Loucy (cell line): ENCODE measurements around the gene COL5A1.

Source experiments
- H2AFZ ChIP-seq: fragments of 200-600 bp; sonication (generic); 2 replicates; pipeline ENCODE4 v1.6.0; 2016; ENCODE audit warnings: antibody characterized with exemption, mild to moderate bottlenecking, low read length, moderate library complexity
- H3F3A ChIP-seq: fragments of 200-600 bp; 2 replicates; pipeline ENCODE4 v1.6.0; 2016; ENCODE audit warnings: antibody characterized with exemption, low read depth, mild to moderate bottlenecking
- H3K27me3 ChIP-seq: fragments of 200-600 bp; sonication (generic); 2 replicates; pipeline ENCODE4 v1.6.1; 2014; ENCODE audit warnings: low read length, mild to moderate bottlenecking; ENCODE audit not compliant: insufficient read depth, poor library complexity, severe bottlenecking
- H3K36me3 ChIP-seq: fragments of 200-600 bp; sonication (generic); 2 replicates; pipeline ENCODE4 v1.6.1; 2016; ENCODE audit warnings: low read length; ENCODE audit not compliant: insufficient read depth
- H3K4me1 ChIP-seq: fragments of 200-600 bp; sonication (generic); 2 replicates; pipeline ENCODE4 v1.5.1; 2014; ENCODE audit warnings: low read length, mild to moderate bottlenecking; ENCODE audit not compliant: insufficient read depth, poor library complexity, severe bottlenecking
- H3K4me2 ChIP-seq: fragments of 200-600 bp; sonication (generic); 2 replicates; pipeline ENCODE4 v1.6.0; 2014; ENCODE audit warnings: antibody characterized with exemption, low read length, low read depth, mild to moderate bottlenecking; ENCODE audit not compliant: poor library complexity, severe bottlenecking
- H3K4me3 ChIP-seq: fragments of 200-600 bp; sonication (generic); 2 replicates; pipeline ENCODE4 v1.5.1; 2014; ENCODE audit warnings: low read length, mild to moderate bottlenecking, mixed read lengths; ENCODE audit not compliant: poor library complexity, severe bottlenecking
- H3K79me2 ChIP-seq: fragments of 200-600 bp; sonication (generic); 2 replicates; pipeline ENCODE4 v1.6.1; 2014; ENCODE audit warnings: low read length; ENCODE audit not compliant: insufficient read depth
- H3K9ac ChIP-seq: fragments of 200-600 bp; sonication (generic); 2 replicates; pipeline ENCODE4 v1.6.0; 2014; ENCODE audit warnings: mild to moderate bottlenecking, low read depth, low read length, moderate library complexity; ENCODE audit not compliant: poor library complexity, severe bottlenecking
- H3K9me2 ChIP-seq: fragments of 200-600 bp; sonication (generic); replicated peaks from 2 replicates; pipeline ENCODE4 v1.6.1; 2016; ENCODE audit warnings: low read depth, low read length, mixed read lengths
- H3K9me3 ChIP-seq: fragments of 200-600 bp; sonication (generic); 2 replicates; pipeline ENCODE4 v1.6.1; 2014; ENCODE audit warnings: mild to moderate bottlenecking, antibody characterized with exemption, low read length, low read depth; ENCODE audit not compliant: insufficient read depth
- H4K20me1 ChIP-seq: fragments of 200-600 bp; sonication (generic); 2 replicates; pipeline ENCODE4 v1.6.0; 2014; ENCODE audit warnings: antibody characterized with exemption, low read length, mild to moderate bottlenecking; ENCODE audit not compliant: insufficient read depth, poor library complexity, severe bottlenecking
- EZH2phosphoT487 ChIP-seq: fragments of 200-600 bp; IDR thresholded peaks from 2 replicates; pipeline ENCODE4 v1.6.1; 2018; ENCODE audit warnings: antibody characterized with exemption, mild to moderate bottlenecking, moderate library complexity, borderline replicate concordance
- TF ChIP-seq, protein P1 (sequence below): fragments of 200-600 bp; sonication (generic); conservative IDR thresholded peaks from 2 replicates; pipeline ENCODE4 v1.5.1; 2014; ENCODE audit warnings: mild to moderate bottlenecking, antibody characterized with exemption, low read length

COL5A1 gene

GRCh38 chr9:134809826-134810225 is 168.2 kb downstream of the COL5A1 start:
- H3K36me3 ChIP-seq: no peaks in the 10 kb centered on the region
- no peaks in the 10 kb centered on the region for H3K4me1 ChIP-seq
- H3K9me2 ChIP-seq: no peaks in the 10 kb centered on the region
- no peak overlapping the region for H3K9ac ChIP-seq
- H2AFZ ChIP-seq: no peak overlapping the region
- H3F3A ChIP-seq: no peaks in the 10 kb centered on the region
- H4K20me1 ChIP-seq: no peaks in the 10 kb centered on the region
- no peaks in the 10 kb centered on the region for H3K9me3 ChIP-seq
- TF ChIP-seq, protein P1, sequence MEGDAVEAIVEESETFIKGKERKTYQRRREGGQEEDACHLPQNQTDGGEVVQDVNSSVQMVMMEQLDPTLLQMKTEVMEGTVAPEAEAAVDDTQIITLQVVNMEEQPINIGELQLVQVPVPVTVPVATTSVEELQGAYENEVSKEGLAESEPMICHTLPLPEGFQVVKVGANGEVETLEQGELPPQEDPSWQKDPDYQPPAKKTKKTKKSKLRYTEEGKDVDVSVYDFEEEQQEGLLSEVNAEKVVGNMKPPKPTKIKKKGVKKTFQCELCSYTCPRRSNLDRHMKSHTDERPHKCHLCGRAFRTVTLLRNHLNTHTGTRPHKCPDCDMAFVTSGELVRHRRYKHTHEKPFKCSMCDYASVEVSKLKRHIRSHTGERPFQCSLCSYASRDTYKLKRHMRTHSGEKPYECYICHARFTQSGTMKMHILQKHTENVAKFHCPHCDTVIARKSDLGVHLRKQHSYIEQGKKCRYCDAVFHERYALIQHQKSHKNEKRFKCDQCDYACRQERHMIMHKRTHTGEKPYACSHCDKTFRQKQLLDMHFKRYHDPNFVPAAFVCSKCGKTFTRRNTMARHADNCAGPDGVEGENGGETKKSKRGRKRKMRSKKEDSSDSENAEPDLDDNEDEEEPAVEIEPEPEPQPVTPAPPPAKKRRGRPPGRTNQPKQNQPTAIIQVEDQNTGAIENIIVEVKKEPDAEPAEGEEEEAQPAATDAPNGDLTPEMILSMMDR: no peak
- no peak for TF ChIP-seq EZH2phosphoT487
- H3K27me3 ChIP-seq: no peaks in the 10 kb centered on the region
- no peak overlapping the region for H3K4me2 ChIP-seq
- no peak overlapping the region for H3K4me3 ChIP-seq
- H3K79me2 ChIP-seq: no peaks in the 10 kb centered on the region

GRCh38 chr9:134811079-134811672 is 169.6 kb downstream of the COL5A1 start:
- H3K9ac ChIP-seq: no peak overlapping the region
- H3K36me3 ChIP-seq: no peaks in the 10 kb centered on the region; the same call in 1 of the 2 replicates
- no peaks in the 10 kb centered on the region for H3K9me3 ChIP-seq
- TF ChIP-seq, protein P1: no peak
- no peak for TF ChIP-seq EZH2phosphoT487
- no peaks in the 10 kb centered on the region for H4K20me1 ChIP-seq
- no peaks in the 10 kb centered on the region for H3K79me2 ChIP-seq
- H2AFZ ChIP-seq: no peak overlapping the region
- H3K27me3 ChIP-seq: no peaks in the 10 kb centered on the region
- no peaks in the 10 kb centered on the region for H3F3A ChIP-seq
- no peaks in the 10 kb centered on the region for H3K4me1 ChIP-seq
- no peak overlapping the region for H3K4me3 ChIP-seq
- H3K4me2 ChIP-seq: no peak overlapping the region
- no peaks in the 10 kb centered on the region for H3K9me2 ChIP-seq

GRCh38 chr9:134811673-134812342 is 170.2 kb downstream of the COL5A1 start:
- Histone ChIP-seq H3F3A (no peaks in the 10 kb centered on the region), H4K20me1 (no peaks in the 10 kb centered on the region), H3K36me3 (no peaks in the 10 kb centered on the region; the same call in 1 of the 2 replicates), H3K4me1 (no peaks in the 10 kb centered on the region), H3K9me2 (no peaks in the 10 kb centered on the region), H3K4me3 (no peak overlapping the region), H3K9ac (no peak overlapping the region), H3K4me2 (no peak overlapping the region), H2AFZ (no peak overlapping the region), H3K9me3 (no peaks in the 10 kb centered on the region), H3K79me2 (no peaks in the 10 kb centered on the region), H3K27me3 (no peaks in the 10 kb centered on the region)
- TF ChIP-seq EZH2phosphoT487: no peak
- TF ChIP-seq, protein P1: no peak
